Subcutaneous abdominal adipose tissue (tissue), 5 donors: ENCODE data around the gene ZNF668.
A peak's percentile ranks its signal among the peaks of the same experiment; 100 is the strongest.

Source experiments
- H3K27ac ChIP-seq: one replicate; pipeline ENCODE4 v1.7.0; 2013; ENCODE audit warnings: low read depth, mild to moderate bottlenecking, inconsistent platforms, low read length, moderate library complexity
- H3K27me3 ChIP-seq, 5 donors: one replicate each; pipeline ENCODE4 v1.7.0; 2013; ENCODE audit warnings: low read length in 5 of 5, inconsistent platforms in 1 of 5; ENCODE audit not compliant: control insufficient read depth in 5 of 5, insufficient read depth in 4 of 5
- H3K36me3 ChIP-seq, 5 donors: one replicate each; pipeline ENCODE4 v1.7.0; 2013; ENCODE audit warnings: low read length in 5 of 5; ENCODE audit not compliant: control insufficient read depth in 5 of 5, insufficient read depth in 5 of 5
- H3K4me1 ChIP-seq, 5 donors: one replicate each; pipeline ENCODE4 v1.7.0; 2013; ENCODE audit warnings: low read length in 5 of 5, mild to moderate bottlenecking in 3 of 5, moderate library complexity in 1 of 5; ENCODE audit not compliant: control insufficient read depth in 5 of 5, insufficient read depth in 5 of 5
- H3K4me3 ChIP-seq, 5 donors: one replicate each; pipeline ENCODE4 v1.7.0; 2013; ENCODE audit warnings: low read length in 5 of 5, low read depth in 1 of 5
- H3K9ac ChIP-seq, 5 donors: one replicate each; pipeline ENCODE4 v1.7.0; 2013; ENCODE audit warnings: low read length in 5 of 5, mild to moderate bottlenecking in 4 of 5, moderate library complexity in 3 of 5
- H3K9me3 ChIP-seq, 5 donors: one replicate each; pipeline ENCODE4 v1.7.0; 2013; ENCODE audit warnings: low read length in 5 of 5; ENCODE audit not compliant: control insufficient read depth in 5 of 5
- donor health status: healthy.
- donor health status: healthy.
- donor health status: healthy.
- donor health status: healthy.
- donor health status: healthy.

ZNF668 gene

GRCh38 chr16:31087481-31087880 lies 13.4 kb upstream of the ZNF668 start:
- Histone ChIP-seq H3K4me3 (no peak overlapping the region), H3K9ac (no peak overlapping the region), H3K4me1 (peaks cover 0 to 3% (median 0%) of the 10 kb centered on the region in 5 donors), H3K27me3 (no peaks in the 10 kb centered on the region), H3K27ac (no peak overlapping the region), H3K36me3 (peaks cover 0 to 77% (median 56%) of the 10 kb centered on the region in 5 donors), H3K9me3 (no peaks in the 10 kb centered on the region)

GRCh38 chr16:31086629-31086906 lies 12.5 kb upstream of the ZNF668 start:
- H3K9me3 ChIP-seq, result no peaks in the 10 kb centered on the region
- peaks cover 2 to 12% (median 9%) of the 10 kb centered on the region in 5 donors for H3K4me1 ChIP-seq
- H3K36me3 ChIP-seq, result peaks cover 0 to 80% (median 62%) of the 10 kb centered on the region in 5 donors
- no peak overlapping the region for H3K4me3 ChIP-seq
- no peak overlapping the region for H3K9ac ChIP-seq
- no peaks in the 10 kb centered on the region for H3K27me3 ChIP-seq
- H3K27ac ChIP-seq, result no peak overlapping the region

GRCh38 chr16:31085873-31086628 lies 12.0 kb upstream of the ZNF668 start:
- H3K9me3 ChIP-seq, result no peaks in the 10 kb centered on the region
- peaks cover 2 to 13% (median 10%) of the 10 kb centered on the region in 5 donors for H3K4me1 ChIP-seq
- H3K9ac ChIP-seq, result no peak overlapping the region
- peaks cover 0 to 80% (median 63%) of the 10 kb centered on the region in 5 donors for H3K36me3 ChIP-seq
- H3K27me3 ChIP-seq, result no peaks in the 10 kb centered on the region
- H3K27ac ChIP-seq, result no peak overlapping the region
- no peak overlapping the region for H3K4me3 ChIP-seq

- Histone ChIP-seq H3K4me3 (no peak overlapping the region), H3K4me1 (peaks cover 2 to 13% (median 10%) of the 10 kb centered on the region in 5 donors), H3K27me3 (no peaks in the 10 kb centered on the region), H3K27ac (no peak overlapping the region), H3K9me3 (no peaks in the 10 kb centered on the region), H3K9ac (no peak overlapping the region), H3K36me3 (peaks cover 0 to 80% (median 63%) of the 10 kb centered on the region in 5 donors)
Observed at GRCh38 chr16:31085411-31085810, 11.4 kb upstream of the ZNF668 start.

- H3K9ac ChIP-seq, result no peak overlapping the region
- H3K4me3 ChIP-seq, result no peak overlapping the region
- H3K27ac ChIP-seq, result no peak overlapping the region
- no peaks in the 10 kb centered on the region for H3K9me3 ChIP-seq
- H3K4me1 ChIP-seq, result peaks cover 2 to 13% (median 10%) of the 10 kb centered on the region in 5 donors
- peaks cover 0 to 84% (median 67%) of the 10 kb centered on the region in 5 donors for H3K36me3 ChIP-seq
- no peaks in the 10 kb centered on the region for H3K27me3 ChIP-seq
Observed at GRCh38 chr16:31084584-31085302, 10.7 kb upstream of the ZNF668 start.

- Histone ChIP-seq H3K27me3 (no peaks in the 10 kb centered on the region), H3K9ac (peak overlapping the region in 1 of 5 donors; percentile 20), H3K4me3 (no peak overlapping the region), H3K9me3 (no peaks in the 10 kb centered on the region), H3K27ac (no peak overlapping the region), H3K4me1 (peaks cover 2 to 13% (median 10%) of the 10 kb centered on the region in 5 donors), H3K36me3 (peaks cover 0 to 88% (median 72%) of the 10 kb centered on the region in 5 donors)
Observed at GRCh38 chr16:31083981-31084380, 9.9 kb upstream of the ZNF668 start.

GRCh38 chr16:31083556-31083955 lies 9.5 kb upstream of the ZNF668 start:
- no peak overlapping the region for H3K27ac ChIP-seq
- no peaks in the 10 kb centered on the region for H3K27me3 ChIP-seq
- peaks cover 2 to 13% (median 10%) of the 10 kb centered on the region in 5 donors for H3K4me1 ChIP-seq
- peaks cover 0 to 88% (median 73%) of the 10 kb centered on the region in 5 donors for H3K36me3 ChIP-seq
- H3K4me3 ChIP-seq, result no peak overlapping the region
- no peaks in the 10 kb centered on the region for H3K9me3 ChIP-seq
- H3K9ac ChIP-seq, result no peak overlapping the region

- Histone ChIP-seq H3K4me3 (no peak overlapping the region), H3K4me1 (peaks cover 2 to 13% (median 10%) of the 10 kb centered on the region in 5 donors), H3K36me3 (peaks cover 0 to 88% (median 75%) of the 10 kb centered on the region in 5 donors), H3K27me3 (no peaks in the 10 kb centered on the region), H3K9me3 (no peaks in the 10 kb centered on the region), H3K9ac (no peak overlapping the region), H3K27ac (no peak overlapping the region)
Observed at GRCh38 chr16:31083081-31083480, 9.0 kb upstream of the ZNF668 start.

- peak overlapping the region in 1 of 5 donors; percentile 29 for H3K9ac ChIP-seq
- no peaks in the 10 kb centered on the region for H3K27me3 ChIP-seq
- no peaks in the 10 kb centered on the region for H3K9me3 ChIP-seq
- H3K4me3 ChIP-seq, result no peak overlapping the region
- no peak overlapping the region for H3K27ac ChIP-seq
- peaks cover 0 to 89% (median 77%) of the 10 kb centered on the region in 5 donors for H3K36me3 ChIP-seq
- peaks cover 2 to 13% (median 10%) of the 10 kb centered on the region in 5 donors for H3K4me1 ChIP-seq
Observed at GRCh38 chr16:31082368-31083045, 8.5 kb upstream of the ZNF668 start.
